ENCODE results near the gene SLBP.

The SLBP gene

DNA sequence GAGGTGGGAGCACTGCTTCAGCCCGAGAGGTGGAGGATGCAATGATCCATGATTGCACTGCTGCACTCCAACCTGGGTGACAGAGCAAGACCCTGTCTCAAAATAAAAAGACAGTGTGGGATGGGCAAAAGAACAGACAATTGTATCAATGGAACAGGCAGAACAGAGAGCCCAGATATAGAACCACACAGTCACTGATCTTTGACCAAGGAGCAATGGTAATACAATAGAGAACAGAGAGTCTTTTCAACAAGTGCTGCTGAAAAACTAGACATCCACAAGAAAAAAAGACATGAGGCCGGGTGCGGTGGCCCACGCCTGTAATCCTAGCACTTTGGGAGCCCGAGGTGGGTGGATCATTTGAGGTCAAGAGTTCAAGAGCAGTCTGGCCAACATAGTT lies 33.9 kb downstream of the SLBP start:
- Histone ChIP-seq H3K27ac (no peak overlapping the region), H3K27me3 (peaks cover 4% of the 10 kb centered on the region), H3K4me3 (ENCODE audit: low read depth in 1 of 2, low read length in 1 of 2) (no peak overlapping the region), H3K36me3 (no peaks in the 10 kb centered on the region), H3K4me1 (ENCODE audit: control insufficient read depth in 1 of 2, insufficient read depth in 1 of 2, low read depth in 1 of 2, low read length in 1 of 2) (peaks cover 4 to 6% of the 10 kb centered on the region in 2 experiments), H3K9me3 (no peaks in the 10 kb centered on the region)
- TF ChIP-seq, protein P1, sequence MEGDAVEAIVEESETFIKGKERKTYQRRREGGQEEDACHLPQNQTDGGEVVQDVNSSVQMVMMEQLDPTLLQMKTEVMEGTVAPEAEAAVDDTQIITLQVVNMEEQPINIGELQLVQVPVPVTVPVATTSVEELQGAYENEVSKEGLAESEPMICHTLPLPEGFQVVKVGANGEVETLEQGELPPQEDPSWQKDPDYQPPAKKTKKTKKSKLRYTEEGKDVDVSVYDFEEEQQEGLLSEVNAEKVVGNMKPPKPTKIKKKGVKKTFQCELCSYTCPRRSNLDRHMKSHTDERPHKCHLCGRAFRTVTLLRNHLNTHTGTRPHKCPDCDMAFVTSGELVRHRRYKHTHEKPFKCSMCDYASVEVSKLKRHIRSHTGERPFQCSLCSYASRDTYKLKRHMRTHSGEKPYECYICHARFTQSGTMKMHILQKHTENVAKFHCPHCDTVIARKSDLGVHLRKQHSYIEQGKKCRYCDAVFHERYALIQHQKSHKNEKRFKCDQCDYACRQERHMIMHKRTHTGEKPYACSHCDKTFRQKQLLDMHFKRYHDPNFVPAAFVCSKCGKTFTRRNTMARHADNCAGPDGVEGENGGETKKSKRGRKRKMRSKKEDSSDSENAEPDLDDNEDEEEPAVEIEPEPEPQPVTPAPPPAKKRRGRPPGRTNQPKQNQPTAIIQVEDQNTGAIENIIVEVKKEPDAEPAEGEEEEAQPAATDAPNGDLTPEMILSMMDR (IDR thresholded peaks at IDR 0.05) = no peak

DNA sequence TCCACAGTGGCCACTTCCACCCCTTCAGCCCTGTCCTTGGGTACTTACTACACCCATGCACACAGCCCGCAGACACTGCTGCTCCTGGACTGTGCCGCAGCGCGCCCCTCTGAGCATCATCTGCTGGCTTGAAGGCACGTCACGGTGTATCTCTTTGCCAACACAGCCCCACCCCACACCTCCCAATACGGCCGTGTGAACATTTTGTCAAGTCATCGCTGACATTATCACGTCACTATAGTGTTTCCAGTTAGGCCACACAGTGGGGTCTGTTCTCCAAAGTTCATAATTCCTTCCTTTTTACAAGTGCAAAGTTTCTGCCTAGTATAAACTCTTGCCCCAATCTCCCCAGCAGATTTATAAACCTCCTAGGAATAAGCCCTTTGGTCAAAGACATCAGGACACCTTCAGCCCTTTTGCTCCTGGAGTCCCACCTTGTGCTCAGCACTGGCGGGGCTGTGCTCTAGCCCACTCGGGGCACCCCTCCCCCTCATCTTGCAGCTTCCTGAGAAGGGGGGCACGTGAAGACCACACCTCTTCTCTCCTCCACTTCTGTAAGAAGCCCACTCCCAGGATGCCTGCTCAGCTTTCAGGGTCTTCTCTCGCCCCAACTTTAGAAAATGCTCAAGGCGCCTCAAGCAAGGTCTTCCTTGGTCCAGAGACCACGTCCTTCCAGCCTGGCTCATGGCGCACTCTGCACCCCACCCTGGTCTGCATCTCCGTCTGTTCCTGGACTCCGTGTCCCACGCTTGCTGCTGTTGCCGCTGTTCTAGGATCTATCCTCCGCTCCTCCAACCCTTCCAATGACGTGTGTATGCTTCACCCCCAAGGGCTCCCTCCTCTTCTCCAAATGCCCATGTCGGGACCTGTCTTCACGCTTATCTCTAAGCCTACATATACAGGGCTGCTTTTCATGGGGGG lies 35.3 kb downstream of the SLBP start:
- Histone ChIP-seq H3K9me3 (no peaks in the 10 kb centered on the region), H3K4me3 (ENCODE audit: low read depth in 1 of 2, low read length in 1 of 2) (no peak overlapping the region), H3K27ac (no peak overlapping the region), H3K36me3 (no peaks in the 10 kb centered on the region), H3K27me3 (no peaks in the 10 kb centered on the region), H3K4me1 (ENCODE audit: control insufficient read depth in 1 of 2, insufficient read depth in 1 of 2, low read depth in 1 of 2, low read length in 1 of 2) (no peaks in the 10 kb centered on the region)
- TF ChIP-seq, protein P1 (IDR thresholded peaks at IDR 0.05) = no peak

DNA sequence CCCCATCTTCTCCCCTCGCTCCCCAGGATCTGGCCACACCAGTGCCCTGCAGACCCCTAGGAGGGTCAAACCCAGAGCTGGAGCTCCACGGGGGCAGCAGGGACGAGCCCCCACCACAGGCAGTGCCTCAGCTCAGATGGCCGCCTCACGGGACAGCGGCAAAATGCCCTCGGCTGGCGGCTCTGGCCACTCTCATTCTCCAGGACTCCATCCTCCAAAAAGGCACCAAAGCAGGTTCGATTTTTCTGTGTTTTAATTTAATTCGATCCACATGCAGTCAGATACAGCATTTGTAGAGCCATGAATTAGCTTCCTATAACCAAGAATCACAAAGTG lies 36.3 kb downstream of the SLBP start:
- Histone ChIP-seq H3K27me3 (no peaks in the 10 kb centered on the region), H3K27ac (no peak overlapping the region), H3K4me1 (ENCODE audit: control insufficient read depth in 1 of 2, insufficient read depth in 1 of 2, low read depth in 1 of 2, low read length in 1 of 2) (no peaks in the 10 kb centered on the region), H3K9me3 (no peaks in the 10 kb centered on the region), H3K4me3 (ENCODE audit: low read depth in 1 of 2, low read length in 1 of 2) (no peak overlapping the region), H3K36me3 (no peaks in the 10 kb centered on the region)
- TF ChIP-seq, protein P1 (IDR thresholded peaks at IDR 0.05) = no peak

DNA sequence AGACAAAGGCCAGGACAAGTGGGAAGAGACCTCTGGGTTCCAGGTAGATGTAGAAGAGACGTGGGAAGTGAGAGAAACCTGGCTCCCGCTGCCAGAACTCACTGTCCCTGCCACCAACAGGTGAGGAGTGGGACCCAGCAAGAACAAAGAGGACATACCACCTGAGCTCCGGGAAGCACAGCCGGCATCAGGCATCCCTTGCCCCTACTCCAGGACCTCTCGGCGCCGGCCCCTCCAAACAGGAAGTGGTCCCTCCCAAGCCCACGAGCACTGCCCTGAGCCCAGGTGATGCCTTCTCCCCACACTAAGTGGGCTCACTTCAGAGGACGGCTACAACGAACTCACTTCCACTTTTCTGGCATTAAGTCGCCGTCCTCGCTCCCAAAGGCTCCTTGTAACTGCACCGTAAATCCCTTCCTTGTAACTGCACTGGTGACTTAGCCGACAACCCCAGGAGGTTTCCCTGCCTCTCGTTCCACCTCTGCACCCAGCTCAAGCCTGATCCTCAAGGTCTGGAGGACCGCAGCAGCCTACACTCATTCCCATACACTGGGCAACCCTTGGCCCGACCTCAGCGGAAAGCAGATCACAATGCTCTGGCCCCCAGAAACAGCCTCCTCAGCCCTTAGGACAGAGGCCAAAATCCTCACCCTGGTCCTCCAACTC lies 36.9 kb downstream of the SLBP start:
- H3K4me1 ChIP-seq (ENCODE audit: control insufficient read depth in 1 of 2, insufficient read depth in 1 of 2, low read depth in 1 of 2, low read length in 1 of 2) = no peaks in the 10 kb centered on the region
- H3K9me3 ChIP-seq = no peaks in the 10 kb centered on the region
- TF ChIP-seq, protein P1 (IDR thresholded peaks at IDR 0.05) = no peak
- no peak overlapping the region for H3K27ac ChIP-seq
- H3K27me3 ChIP-seq = no peaks in the 10 kb centered on the region
- H3K36me3 ChIP-seq = no peaks in the 10 kb centered on the region
- no peak overlapping the region for H3K4me3 ChIP-seq (ENCODE audit: low read depth in 1 of 2, low read length in 1 of 2)

DNA sequence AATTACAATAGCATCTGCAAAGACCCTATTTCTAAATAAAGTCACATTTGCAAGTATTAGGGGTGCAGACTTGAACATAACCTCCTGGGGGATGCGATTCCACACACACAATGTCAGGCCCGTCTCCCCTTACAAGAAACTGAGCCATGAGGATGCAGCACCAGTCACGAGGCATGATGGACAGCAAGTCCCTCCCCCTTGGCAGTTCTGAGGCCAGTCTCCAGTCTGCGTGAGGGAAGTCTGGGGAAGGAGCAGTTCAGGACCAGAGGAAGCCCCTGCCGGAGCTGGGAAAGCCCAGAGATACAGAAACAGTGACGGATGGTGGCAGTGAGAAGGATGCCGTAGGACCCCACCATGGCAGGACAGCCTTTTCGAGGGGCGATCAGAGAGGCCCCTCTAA lies 37.4 kb downstream of the SLBP start:
- Histone ChIP-seq H3K4me1 (ENCODE audit: control insufficient read depth in 1 of 2, insufficient read depth in 1 of 2, low read depth in 1 of 2, low read length in 1 of 2) (no peaks in the 10 kb centered on the region), H3K4me3 (ENCODE audit: low read depth in 1 of 2, low read length in 1 of 2) (no peak overlapping the region), H3K9me3 (no peaks in the 10 kb centered on the region), H3K27me3 (no peaks in the 10 kb centered on the region), H3K27ac (no peak overlapping the region), H3K36me3 (no peaks in the 10 kb centered on the region)
- TF ChIP-seq, protein P1 (IDR thresholded peaks at IDR 0.05) = no peak

All from neutrophil (primary cell).